B cell (primary cell): ENCODE measurements around the gene GCDH.

Experiments
- EZH2 ChIP-seq: IDR thresholded peaks from 2 replicates; pipeline ENCODE4 v1.6.1; 2012; ENCODE audit warnings: borderline replicate concordance, low read depth, mild to moderate bottlenecking, moderate library complexity, low read length; ENCODE audit not compliant: insufficient read depth, poor library complexity, severe bottlenecking
- TF ChIP-seq, protein P1 (sequence below): fragments of 200-600 bp; IDR thresholded peaks from one replicate; pipeline ENCODE4 v1.8.0; 2022; ENCODE audit warnings: antibody characterized with exemption, mild to moderate bottlenecking

DNA sequence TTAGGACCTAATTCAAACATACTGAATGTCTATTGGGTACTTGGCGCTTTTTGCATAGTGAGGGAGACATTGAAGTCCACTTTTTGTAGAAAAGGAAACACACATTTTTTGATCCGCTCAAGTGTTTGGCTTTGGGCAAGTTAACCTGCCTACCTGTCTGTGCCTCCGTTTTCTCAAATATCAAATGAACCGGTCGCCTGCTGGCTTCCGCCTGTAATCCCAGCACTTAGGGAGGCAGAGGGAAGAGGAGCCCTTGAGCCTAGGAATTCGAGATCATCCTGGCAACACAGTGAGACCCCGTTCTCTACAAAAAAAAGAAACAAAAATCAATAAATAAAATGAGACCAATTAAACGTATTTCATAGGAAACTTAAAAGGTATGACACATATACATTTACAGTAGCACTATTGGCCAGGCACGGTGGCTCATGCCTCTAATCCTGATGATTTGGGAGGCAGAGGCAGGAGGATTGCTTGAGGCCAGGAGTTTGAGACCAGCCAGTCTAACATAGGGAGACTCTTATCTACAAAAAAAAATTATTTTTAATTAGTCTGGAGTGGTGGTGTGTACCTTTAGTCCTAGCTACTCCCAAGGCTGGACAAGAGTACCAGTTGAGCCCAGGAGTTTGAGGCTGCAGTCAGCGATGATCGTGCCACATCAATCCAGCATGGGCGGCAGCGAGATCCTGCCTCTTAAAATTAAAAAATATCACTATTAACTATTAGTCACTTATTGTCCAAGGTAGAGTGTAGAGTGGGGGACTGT, 56.0 kb downstream of the GCDH start:
- TF ChIP-seq, protein P1, sequence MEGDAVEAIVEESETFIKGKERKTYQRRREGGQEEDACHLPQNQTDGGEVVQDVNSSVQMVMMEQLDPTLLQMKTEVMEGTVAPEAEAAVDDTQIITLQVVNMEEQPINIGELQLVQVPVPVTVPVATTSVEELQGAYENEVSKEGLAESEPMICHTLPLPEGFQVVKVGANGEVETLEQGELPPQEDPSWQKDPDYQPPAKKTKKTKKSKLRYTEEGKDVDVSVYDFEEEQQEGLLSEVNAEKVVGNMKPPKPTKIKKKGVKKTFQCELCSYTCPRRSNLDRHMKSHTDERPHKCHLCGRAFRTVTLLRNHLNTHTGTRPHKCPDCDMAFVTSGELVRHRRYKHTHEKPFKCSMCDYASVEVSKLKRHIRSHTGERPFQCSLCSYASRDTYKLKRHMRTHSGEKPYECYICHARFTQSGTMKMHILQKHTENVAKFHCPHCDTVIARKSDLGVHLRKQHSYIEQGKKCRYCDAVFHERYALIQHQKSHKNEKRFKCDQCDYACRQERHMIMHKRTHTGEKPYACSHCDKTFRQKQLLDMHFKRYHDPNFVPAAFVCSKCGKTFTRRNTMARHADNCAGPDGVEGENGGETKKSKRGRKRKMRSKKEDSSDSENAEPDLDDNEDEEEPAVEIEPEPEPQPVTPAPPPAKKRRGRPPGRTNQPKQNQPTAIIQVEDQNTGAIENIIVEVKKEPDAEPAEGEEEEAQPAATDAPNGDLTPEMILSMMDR: no peak
- no peak for TF ChIP-seq EZH2
